HepG2 (cell line): Measurements from ENCODE around the gene GRM4. TPM values are rescaled to one million over a fixed set of nuclear protein-coding genes. Genes with fewer than 3 reads are reported as not detected.

Experiments
- ATAC-seq: fragments of 200-7000 bp; cut with Tn5 transposase; 3 replicates; pipeline ENCODE4 v1.9.1; 2020; ENCODE audit warnings: mild to moderate bottlenecking, moderate library complexity
- BruUV-seq: library from RNA; stranded (reverse); fragments of 400-500 nt; replicated peaks from 2 replicates; lab custom pipeline; 2021; lab: Mats Ljungman, UMichigan
- CTCF ChIA-PET: fragments of 300-600 bp; formaldehyde crosslinking; extraction: SDS; loops from one replicate; lab custom pipeline; 2021; ENCODE audit warnings: low total read pairs, inconsistent platforms, low intra/inter-chr PET ratio; lab: Yijun Ruan, JAX
- POLR2A ChIA-PET: fragments of 350-600 bp; sonication (Branson Sonifier 250); formaldehyde crosslinking; loops from one replicate; lab custom pipeline; 2020; ENCODE audit warnings: antibody characterized with exemption, inconsistent platforms; lab: Yijun Ruan, JAX
- DNase-seq: peaks from one replicate; pipeline ENCODE4 v3.0.0-alpha.2; 2015; ENCODE audit warnings: low spot score
- FAIRE-seq: peaks from 3 replicates; lab custom pipeline; 2011; peaks lifted over from hg19 to GRCh38; lab: Jason Lieb, UNC
- H2AFZ ChIP-seq: one replicate; pipeline ENCODE4 v1.6.1; 2011; ENCODE audit warnings: low read length, inconsistent platforms
- H3K27ac ChIP-seq: fragments of 300-600 bp; 3 replicates; pipeline ENCODE4 v1.8.0; 2011; ENCODE audit warnings: mixed run types, mild to moderate bottlenecking, mixed read lengths, low read length, inconsistent platforms; ENCODE audit not compliant: insufficient read depth; ENCODE audit errors: extremely low read length
- H3K27me3 ChIP-seq, 2 experiments: fragments of 200-600 bp in 1 of 2; 2 replicates in 1 of 2; 3 replicates in 1 of 2; pipeline versions ENCODE4 v1.6.0 to v1.8.0; 2011; ENCODE audit warnings: low read length in 2 of 2, mild to moderate bottlenecking in 2 of 2, moderate library complexity in 2 of 2, inconsistent platforms in 1 of 2; ENCODE audit not compliant: insufficient read depth in 2 of 2, control insufficient read depth in 1 of 2
- H3K36me3 ChIP-seq, 2 experiments: fragments of 200-600 bp in 1 of 2; replicated peaks in 1 of 2; 2 replicates in 1 of 2; 3 replicates in 1 of 2; pipeline versions ENCODE4 v1.5.1 to v1.8.0; 2011; ENCODE audit warnings: low read length in 2 of 2, inconsistent platforms in 1 of 2; ENCODE audit not compliant: insufficient read depth in 2 of 2, control insufficient read depth in 1 of 2
- H3K4me1 ChIP-seq: 2 replicates; pipeline ENCODE4 v1.5.1; 2012; ENCODE audit warnings: low read length, inconsistent platforms; ENCODE audit not compliant: insufficient read depth
- H3K4me2 ChIP-seq: 2 replicates; pipeline ENCODE4 v1.6.0; 2011; ENCODE audit warnings: low read depth, low read length, inconsistent platforms
- H3K4me3 ChIP-seq, 3 experiments: fragments of 200-600 bp in 1 of 3; sonication (generic), shearing (Covaris generic) in 1 of 3; replicated peaks in 1 of 3; 2 replicates each; pipeline ENCODE4 v1.5.1; 2011 to 2016; ENCODE audit warnings: low read length in 3 of 3, inconsistent platforms in 2 of 3, low read depth in 2 of 3, mild to moderate bottlenecking in 2 of 3, control low read depth in 1 of 3, mixed read lengths in 1 of 3; ENCODE audit not compliant: insufficient read depth in 1 of 3
- H3K79me2 ChIP-seq: one replicate; pipeline ENCODE4 v1.6.1; 2011; ENCODE audit warnings: low read length, inconsistent platforms; ENCODE audit not compliant: insufficient read depth
- H3K9ac ChIP-seq: 2 replicates; pipeline ENCODE4 v1.6.0; 2011; ENCODE audit warnings: mild to moderate bottlenecking, low read depth, low read length, inconsistent platforms; ENCODE audit not compliant: insufficient read depth
- H3K9me3 ChIP-seq: 2 replicates; pipeline ENCODE4 v1.5.1; 2012; ENCODE audit warnings: mild to moderate bottlenecking, low read length
- H4K20me1 ChIP-seq: 2 replicates; pipeline ENCODE4 v1.6.0; 2011; ENCODE audit warnings: inconsistent platforms, mild to moderate bottlenecking, low read length, moderate library complexity; ENCODE audit not compliant: insufficient read depth
- CREM ChIP-seq, 2 experiments: sonication (generic) in 1 of 2; formaldehyde crosslinking in 1 of 2; IDR thresholded peaks; 2 replicates each; pipeline versions ENCODE4 v1.4.0 to v1.6.1; 2016 to 2020; ENCODE audit warnings: antibody characterized with exemption in 1 of 2, mild to moderate bottlenecking in 1 of 2, missing genetic modification reagents in 1 of 2
- KAT7 ChIP-seq: IDR thresholded peaks from 2 replicates; pipeline ENCODE4 v1.6.1; 2018; ENCODE audit warnings: borderline replicate concordance, missing compliant biosample characterization
- ZNF441 ChIP-seq: sonication (generic); formaldehyde crosslinking; IDR thresholded peaks from 2 replicates; pipeline ENCODE4 v1.7.0; 2021; ENCODE audit warnings: missing genetic modification reagents, borderline replicate concordance
- ZNF780A ChIP-seq: sonication (generic); formaldehyde crosslinking; IDR thresholded peaks from 2 replicates; pipeline ENCODE4 v1.8.0; 2022; ENCODE audit warnings: mild to moderate bottlenecking, missing genetic modification reagents, moderate library complexity
- WGBS: methylation state at CpG from one replicate; pipeline ENCODE4 v1.1.6; 2017; ENCODE audit warnings: low lambda C conversion rate; 5-methylcytosine and 5-hydroxymethylcytosine counted together
- in situ Hi-C: cut with HindIII; loops from 2 replicates; pipeline ENCODE4 v1.10.0; 2017; ENCODE audit warnings: low pct_unique_long_range_greater_than_20kb; ENCODE audit not compliant: extremely low pct_ligation_motif_present
- intact Hi-C: fragments of 100-400 bp; cut with micrococcal nuclease; formaldehyde crosslinking; loops from one replicate; pipeline ENCODE4 v1.10.0; 2022; ENCODE audit not compliant: unreplicated experiment
- polyA plus RNA-seq, 8 experiments: library from polyadenylated mRNA; depleted of rRNA in 3 of 8; stranded (reverse) in 7 of 8; unstranded in 1 of 8; fragments of >200 nt; fragmentation: Illumina TruSeq in 4 of 8; extraction: Trizol in 4 of 8; gene quantifications; 2 replicates each; pipeline versions ENCODE4 v1.2.1 to v1.2.3, GENCODE V29; 2011 to 2016; ENCODE audit warnings: low read depth in 4 of 8, missing spikeins in 1 of 8, mixed read lengths in 1 of 8; ENCODE audit not compliant: insufficient read depth in 1 of 8
- total RNA-seq, 5 experiments: library from RNA; depleted of rRNA; stranded (reverse); fragments of >200 nt; fragmentation: Illumina TruSeq; extraction: Trizol; gene quantifications; 2 replicates each; pipeline ENCODE4 v1.2.3, GENCODE V29; 2016; ENCODE audit warnings: low read depth in 1 of 5
- TF ChIP-seq, protein P1 (sequence below): sonication (generic); formaldehyde crosslinking; IDR thresholded peaks from 2 replicates; pipeline ENCODE4 v1.5.0; 2020; ENCODE audit warnings: mild to moderate bottlenecking, missing genetic modification reagents, borderline replicate concordance

The GRM4 gene
- total and polyA plus RNA-seq, 2 of the 13 experiments (the other 11 are each of a cell fraction or from before 2014, with no cell fraction given) = not detected

DNA sequence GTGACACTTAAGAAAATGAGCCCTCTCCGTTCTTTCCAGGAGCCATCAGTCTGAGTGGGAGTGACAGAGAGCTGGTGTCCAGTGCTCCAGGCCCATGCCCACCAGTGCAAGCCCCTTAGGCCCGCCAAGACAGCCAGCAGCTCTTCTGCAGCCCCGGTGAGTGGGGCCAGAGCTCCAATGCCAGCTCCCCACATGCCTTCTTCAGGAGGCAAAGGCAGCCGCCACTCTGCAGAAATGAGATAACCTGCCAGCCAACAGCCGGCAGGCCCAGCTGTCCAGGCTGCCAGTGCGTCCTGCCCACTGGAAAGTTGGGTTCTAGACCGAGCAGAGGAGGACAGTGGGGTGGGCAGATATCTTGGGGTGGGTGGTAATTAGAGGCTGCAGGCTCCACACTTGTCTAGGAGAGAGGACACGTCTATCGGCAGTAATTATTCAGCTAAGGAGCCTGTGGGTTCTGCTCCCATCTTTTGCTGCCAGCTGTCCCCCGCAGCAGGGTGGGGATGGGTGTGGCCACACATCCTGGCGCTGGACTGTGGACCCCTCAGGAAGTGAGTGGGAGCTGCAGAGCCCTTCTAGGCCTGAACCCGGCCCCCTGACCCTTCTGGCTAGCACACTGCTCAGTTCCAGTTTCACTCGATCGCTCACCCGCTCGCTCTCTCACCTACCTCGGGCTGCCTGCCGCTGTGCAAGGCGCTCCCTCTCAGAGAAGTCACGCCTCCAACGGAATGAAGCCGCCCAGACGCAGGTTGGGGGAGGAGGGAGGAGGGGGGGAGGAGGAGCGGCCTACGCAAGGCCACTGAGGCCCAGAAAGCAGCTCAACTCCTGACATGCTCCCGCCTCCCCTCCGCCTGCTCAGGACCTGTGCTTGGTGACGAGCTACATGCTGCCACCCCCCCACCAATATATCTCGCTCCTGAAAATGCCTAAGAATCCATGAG, 3.6 kb downstream of the GRM4 start:
- TF ChIP-seq ZNF780A (CRISPR knock-in tag) = no peak
- no peak for TF ChIP-seq ZNF441 (CRISPR knock-in tag)
- no peak for TF ChIP-seq KAT7
- TF ChIP-seq, all 625 proteins: peak for 0
- Histone ChIP-seq H3K27ac (no peak overlapping the region), H3K9me3 (no peaks in the 10 kb centered on the region), H4K20me1 (peaks cover 10% of the 10 kb centered on the region; the same call in 1 of the 2 replicates), H3K4me2 (no peak overlapping the region), H3K9ac (no peak overlapping the region), H3K4me1 (peaks cover 7% of the 10 kb centered on the region; the same call in 1 of the 2 replicates), H3K36me3 (no peaks in the 10 kb centered on the region), H2AFZ (no peak overlapping the region), H3K27me3 (peaks cover 20 to 97% of the 10 kb centered on the region in 2 experiments; a peak in 4 of 5 replicates), H3K79me2 (no peaks in the 10 kb centered on the region), H3K4me3 (no peak overlapping the region)
- BruUV-seq = no TSS peak
- intact Hi-C loops (no loop called here), in situ Hi-C loops (loop anchor here (5.0 kb wide), 1 partner anchor 85 kb away; no protein-coding TSS in a partner anchor)
- FAIRE-seq (no peak), ATAC-seq (no peak), DNase-seq (no peak)
- ChIA-PET CTCF (no interaction called here), POLR2A (no interaction called here)
- WGBS = 35% methylated on average over 27 of the region's 29 CpGs

DNA sequence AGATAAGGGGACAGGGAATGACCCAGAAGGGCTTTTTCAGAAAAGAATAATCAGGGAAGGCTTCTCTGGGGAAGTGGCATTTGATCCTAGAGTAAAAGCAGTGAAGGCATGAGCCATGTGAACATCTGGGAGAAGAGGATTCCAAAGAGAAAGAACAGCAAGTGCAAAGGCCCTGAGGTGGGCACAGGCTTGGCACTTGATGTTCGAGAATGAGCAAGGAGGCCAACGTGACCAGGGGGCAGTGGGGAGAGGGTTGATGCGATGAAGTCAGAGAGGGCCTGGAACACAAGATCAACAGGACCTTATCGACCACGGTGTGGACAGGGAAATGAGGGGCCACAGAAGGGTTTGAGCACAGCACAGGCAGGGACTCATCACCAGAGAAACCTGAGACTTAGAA, 5.8 kb downstream of the GRM4 start:
- Histone ChIP-seq H2AFZ (no peak overlapping the region), H3K4me1 (peaks cover 7% of the 10 kb centered on the region; the same call in 1 of the 2 replicates), H3K27me3 (peaks cover 19 to 88% of the 10 kb centered on the region in 2 experiments; a peak in 4 of 5 replicates), H3K9me3 (no peaks in the 10 kb centered on the region), H3K9ac (no peak overlapping the region), H3K4me2 (no peak overlapping the region), H3K79me2 (no peaks in the 10 kb centered on the region), H3K4me3 (no peak overlapping the region), H3K27ac (no peak overlapping the region), H4K20me1 (peaks cover 7% of the 10 kb centered on the region; the same call in 1 of the 2 replicates), H3K36me3 (no peaks in the 10 kb centered on the region)
- ATAC-seq (no peak), FAIRE-seq (no peak), DNase-seq (no peak)
- ChIA-PET CTCF (no interaction called here), POLR2A (no interaction called here)
- intact Hi-C loops = no loop called here
- in situ Hi-C loops = loop anchor here (5.0 kb wide), 1 partner anchor 83 kb away; no protein-coding TSS in a partner anchor
- WGBS = 9% methylated on average over 5 of the region's 5 CpGs
- TF ChIP-seq, protein P1, sequence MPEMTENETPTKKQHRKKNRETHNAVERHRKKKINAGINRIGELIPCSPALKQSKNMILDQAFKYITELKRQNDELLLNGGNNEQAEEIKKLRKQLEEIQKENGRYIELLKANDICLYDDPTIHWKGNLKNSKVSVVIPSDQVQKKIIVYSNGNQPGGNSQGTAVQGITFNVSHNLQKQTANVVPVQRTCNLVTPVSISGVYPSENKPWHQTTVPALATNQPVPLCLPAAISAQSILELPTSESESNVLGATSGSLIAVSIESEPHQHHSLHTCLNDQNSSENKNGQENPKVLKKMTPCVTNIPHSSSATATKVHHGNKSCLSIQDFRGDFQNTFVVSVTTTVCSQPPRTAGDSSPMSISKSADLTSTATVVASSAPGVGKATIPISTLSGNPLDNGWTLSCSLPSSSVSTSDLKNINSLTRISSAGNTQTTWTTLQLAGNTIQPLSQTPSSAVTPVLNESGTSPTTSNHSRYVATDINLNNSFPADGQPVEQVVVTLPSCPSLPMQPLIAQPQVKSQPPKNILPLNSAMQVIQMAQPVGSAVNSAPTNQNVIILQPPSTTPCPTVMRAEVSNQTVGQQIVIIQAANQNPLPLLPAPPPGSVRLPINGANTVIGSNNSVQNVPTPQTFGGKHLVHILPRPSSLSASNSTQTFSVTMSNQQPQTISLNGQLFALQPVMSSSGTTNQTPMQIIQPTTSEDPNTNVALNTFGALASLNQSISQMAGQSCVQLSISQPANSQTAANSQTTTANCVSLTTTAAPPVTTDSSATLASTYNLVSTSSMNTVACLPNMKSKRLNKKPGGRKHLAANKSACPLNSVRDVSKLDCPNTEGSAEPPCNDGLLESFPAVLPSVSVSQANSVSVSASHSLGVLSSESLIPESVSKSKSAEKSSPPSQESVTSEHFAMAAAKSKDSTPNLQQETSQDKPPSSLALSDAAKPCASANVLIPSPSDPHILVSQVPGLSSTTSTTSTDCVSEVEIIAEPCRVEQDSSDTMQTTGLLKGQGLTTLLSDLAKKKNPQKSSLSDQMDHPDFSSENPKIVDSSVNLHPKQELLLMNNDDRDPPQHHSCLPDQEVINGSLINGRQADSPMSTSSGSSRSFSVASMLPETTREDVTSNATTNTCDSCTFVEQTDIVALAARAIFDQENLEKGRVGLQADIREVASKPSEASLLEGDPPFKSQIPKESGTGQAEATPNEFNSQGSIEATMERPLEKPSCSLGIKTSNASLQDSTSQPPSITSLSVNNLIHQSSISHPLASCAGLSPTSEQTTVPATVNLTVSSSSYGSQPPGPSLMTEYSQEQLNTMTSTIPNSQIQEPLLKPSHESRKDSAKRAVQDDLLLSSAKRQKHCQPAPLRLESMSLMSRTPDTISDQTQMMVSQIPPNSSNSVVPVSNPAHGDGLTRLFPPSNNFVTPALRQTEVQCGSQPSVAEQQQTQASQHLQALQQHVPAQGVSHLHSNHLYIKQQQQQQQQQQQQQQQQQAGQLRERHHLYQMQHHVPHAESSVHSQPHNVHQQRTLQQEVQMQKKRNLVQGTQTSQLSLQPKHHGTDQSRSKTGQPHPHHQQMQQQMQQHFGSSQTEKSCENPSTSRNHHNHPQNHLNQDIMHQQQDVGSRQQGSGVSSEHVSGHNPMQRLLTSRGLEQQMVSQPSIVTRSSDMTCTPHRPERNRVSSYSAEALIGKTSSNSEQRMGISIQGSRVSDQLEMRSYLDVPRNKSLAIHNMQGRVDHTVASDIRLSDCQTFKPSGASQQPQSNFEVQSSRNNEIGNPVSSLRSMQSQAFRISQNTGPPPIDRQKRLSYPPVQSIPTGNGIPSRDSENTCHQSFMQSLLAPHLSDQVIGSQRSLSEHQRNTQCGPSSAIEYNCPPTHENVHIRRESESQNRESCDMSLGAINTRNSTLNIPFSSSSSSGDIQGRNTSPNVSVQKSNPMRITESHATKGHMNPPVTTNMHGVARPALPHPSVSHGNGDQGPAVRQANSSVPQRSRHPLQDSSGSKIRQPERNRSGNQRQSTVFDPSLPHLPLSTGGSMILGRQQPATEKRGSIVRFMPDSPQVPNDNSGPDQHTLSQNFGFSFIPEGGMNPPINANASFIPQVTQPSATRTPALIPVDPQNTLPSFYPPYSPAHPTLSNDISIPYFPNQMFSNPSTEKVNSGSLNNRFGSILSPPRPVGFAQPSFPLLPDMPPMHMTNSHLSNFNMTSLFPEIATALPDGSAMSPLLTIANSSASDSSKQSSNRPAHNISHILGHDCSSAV (CRISPR knock-in tag) = no peak
- TF ChIP-seq CREM (IDR thresholded peaks at IDR 0.05) = no peak
- TF ChIP-seq CREM (CRISPR knock-in tag; IDR thresholded peaks at IDR 0.05) = no peak
- no TSS peak for BruUV-seq
